GM19043 (cell line): ENCODE results near the gene PRKX.
A peak's percentile ranks its signal among the peaks of the same experiment; 100 is the strongest.
"Not testable (repeated sequence)": the region's sequence is repeated elsewhere in the genome, so short reads cannot be mapped to it uniquely, and the experiment has no call there.

ENCODE experiments used
- ATAC-seq: cut with Tn5 transposase; IDR thresholded peaks from one replicate; pipeline ENCODE4 v1.9.1; 2021; ENCODE audit warnings: low read depth; ENCODE audit not compliant: unreplicated experiment

The PRKX gene

GRCh38 chrX:3663576-3664250 is 49.7 kb downstream of the PRKX start:
- not testable (repeated sequence) for ATAC-seq

GRCh38 chrX:3659761-3660160 is 53.7 kb downstream of the PRKX start:
- no peak for ATAC-seq

- ATAC-seq = no peak
These were observed 58.3 kb downstream of the PRKX start for GRCh38 chrX:3655181-3655580.

- no peak for ATAC-seq
These were observed 60.3 kb downstream of the PRKX start for GRCh38 chrX:3653111-3653510.

GRCh38 chrX:3651277-3651676 is 62.2 kb downstream of the PRKX start:
- no peak for ATAC-seq

GRCh38 chrX:3648084-3648483 is 65.4 kb downstream of the PRKX start:
- ATAC-seq = no peak

- not testable (repeated sequence) for ATAC-seq
These were observed 73.4 kb downstream of the PRKX start for GRCh38 chrX:3639858-3640631.

- ATAC-seq = no peak
These were observed 74.2 kb downstream of the PRKX start for GRCh38 chrX:3639236-3639635.

GRCh38 chrX:3638280-3638873 is 75.1 kb downstream of the PRKX start:
- peak; percentile 61 for ATAC-seq

- ATAC-seq = no peak
These were observed 76.6 kb downstream of the PRKX start for GRCh38 chrX:3636803-3637202.

GRCh38 chrX:3631196-3631595 is 82.3 kb downstream of the PRKX start:
- no peak for ATAC-seq

GRCh38 chrX:3627594-3627993 is 85.9 kb downstream of the PRKX start:
- ATAC-seq = no peak

- ATAC-seq = no peak
These were observed 92.0 kb downstream of the PRKX start for GRCh38 chrX:3621414-3621813.

GRCh38 chrX:3611744-3612143 is 101.7 kb downstream of the PRKX start:
- not testable (repeated sequence) for ATAC-seq

- ATAC-seq = no peak
These were observed 103.6 kb downstream of the PRKX start for GRCh38 chrX:3609810-3610209.

GRCh38 chrX:3603026-3603661 is 110.3 kb downstream of the PRKX start:
- ATAC-seq = no peak

GRCh38 chrX:3599802-3600430 is 113.5 kb downstream of the PRKX start:
- no peak for ATAC-seq

- no peak for ATAC-seq
These were observed 114.7 kb downstream of the PRKX start for GRCh38 chrX:3598709-3599108.

- no peak for ATAC-seq
These were observed 115.3 kb downstream of the PRKX start for GRCh38 chrX:3598046-3598605.

GRCh38 chrX:3592184-3592583 is 121.3 kb downstream of the PRKX start:
- no peak for ATAC-seq
